Measurements from ENCODE around the gene C19orf81. TPM values are rescaled to one million over a fixed set of nuclear protein-coding genes. Genes with fewer than 3 reads are reported as not detected.

C19orf81 gene
- total RNA-seq, 1 experiment from 2014 or later: 3.2 TPM

- peak; percentile 88 for DNase-seq (ENCODE audit: low read depth)
Observed at GRCh38 chr19:50658441-50659317, 9.4 kb downstream of the C19orf81 start.

- no peak for DNase-seq (ENCODE audit: low read depth)
Observed at GRCh38 chr19:50659318-50660087, 10.3 kb downstream of the C19orf81 start.

GRCh38 chr19:50660088-50660366 lies 10.8 kb downstream of the C19orf81 start:
- DNase-seq (ENCODE audit: low read depth): no peak

- DNase-seq (ENCODE audit: low read depth): no peak
Observed at GRCh38 chr19:50661023-50661422, 11.8 kb downstream of the C19orf81 start.

- no peak for DNase-seq (ENCODE audit: low read depth)
Observed at GRCh38 chr19:50661766-50662650, 12.8 kb downstream of the C19orf81 start.

- DNase-seq (ENCODE audit: low read depth): no peak
Observed at GRCh38 chr19:50662651-50663481, 13.6 kb downstream of the C19orf81 start.

- DNase-seq (ENCODE audit: low read depth): no peak
Observed at GRCh38 chr19:50663482-50663790, 14.2 kb downstream of the C19orf81 start.

- DNase-seq (ENCODE audit: low read depth): no peak
Observed at GRCh38 chr19:50664204-50664603, 15.0 kb downstream of the C19orf81 start.

- no peak for DNase-seq (ENCODE audit: low read depth)
Observed at GRCh38 chr19:50666346-50667176, 17.3 kb downstream of the C19orf81 start.

- DNase-seq (ENCODE audit: low read depth): no peak
Observed at GRCh38 chr19:50667177-50667758, 18.0 kb downstream of the C19orf81 start.

- DNase-seq (ENCODE audit: low read depth): no peak
Observed at GRCh38 chr19:50667759-50668231, 18.6 kb downstream of the C19orf81 start.

GRCh38 chr19:50668416-50668815 lies 19.2 kb downstream of the C19orf81 start:
- no peak for DNase-seq (ENCODE audit: low read depth)

- no peak for DNase-seq (ENCODE audit: low read depth)
Observed at GRCh38 chr19:50668879-50669278, 19.6 kb downstream of the C19orf81 start.

GRCh38 chr19:50669302-50670101 lies 20.3 kb downstream of the C19orf81 start:
- no peak for DNase-seq (ENCODE audit: low read depth)

- DNase-seq (ENCODE audit: low read depth): no peak
Observed at GRCh38 chr19:50670102-50670380, 20.8 kb downstream of the C19orf81 start.

GRCh38 chr19:50673118-50673517 lies 23.9 kb downstream of the C19orf81 start:
- no peak for DNase-seq (ENCODE audit: low read depth)

GRCh38 chr19:50676625-50677197 lies 27.5 kb downstream of the C19orf81 start:
- DNase-seq (ENCODE audit: low read depth): no peak

GRCh38 chr19:50677636-50678035 lies 28.4 kb downstream of the C19orf81 start:
- DNase-seq (ENCODE audit: low read depth): no peak

GRCh38 chr19:50678323-50678722 lies 29.1 kb downstream of the C19orf81 start:
- DNase-seq (ENCODE audit: low read depth): no peak
